NCI-H1436 (cell line): Measurements from ENCODE around the gene MRPL9.
"Not testable (repeated sequence)": the region's sequence is repeated elsewhere in the genome, so short reads cannot be mapped to it uniquely, and the experiment has no call there.

Source experiments
- DNase-seq: peaks from one replicate; lab custom pipeline; 2025; lab: John Stamatoyannopoulos, UW

MRPL9 gene

DNA sequence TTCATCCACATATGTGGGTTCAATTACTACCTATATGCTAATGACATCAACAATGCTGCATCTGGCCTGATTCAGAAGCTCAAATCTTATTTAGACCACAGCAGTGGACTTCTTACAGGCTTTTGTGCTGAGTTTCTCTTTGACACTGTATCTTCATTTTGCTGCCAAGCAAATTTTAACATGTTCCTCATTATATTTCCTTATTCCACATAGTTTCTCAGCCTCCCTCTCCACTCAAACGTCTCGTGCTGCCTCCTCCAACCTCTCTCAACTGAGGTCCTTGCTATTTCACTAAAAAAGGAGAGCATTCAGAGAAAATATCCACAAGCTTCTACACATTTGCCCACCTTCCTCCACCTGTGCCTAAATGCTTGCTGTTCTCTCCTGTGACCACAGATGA, 20.5 kb upstream of the MRPL9 start:
- DNase-seq: no peak

DNA sequence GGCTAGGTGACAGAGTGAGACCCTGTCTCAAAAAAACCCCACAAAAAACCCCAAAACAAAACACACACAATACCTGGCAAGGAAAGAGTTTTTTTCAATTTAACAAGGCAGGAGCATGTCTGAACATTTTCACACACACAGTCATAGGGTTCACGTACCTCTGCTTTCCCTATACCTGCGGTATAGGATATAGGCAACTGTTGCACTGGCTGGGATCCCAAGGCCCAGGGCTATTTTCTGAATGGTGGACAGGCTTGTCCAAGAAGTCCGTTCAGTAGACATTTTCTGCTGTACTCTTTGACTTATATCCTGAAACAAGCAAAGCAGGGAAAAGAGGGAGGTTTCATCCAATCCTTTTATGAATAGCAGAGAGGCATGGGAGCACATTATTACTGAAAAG, 19.4 kb upstream of the MRPL9 start:
- DNase-seq: no peak

DNA sequence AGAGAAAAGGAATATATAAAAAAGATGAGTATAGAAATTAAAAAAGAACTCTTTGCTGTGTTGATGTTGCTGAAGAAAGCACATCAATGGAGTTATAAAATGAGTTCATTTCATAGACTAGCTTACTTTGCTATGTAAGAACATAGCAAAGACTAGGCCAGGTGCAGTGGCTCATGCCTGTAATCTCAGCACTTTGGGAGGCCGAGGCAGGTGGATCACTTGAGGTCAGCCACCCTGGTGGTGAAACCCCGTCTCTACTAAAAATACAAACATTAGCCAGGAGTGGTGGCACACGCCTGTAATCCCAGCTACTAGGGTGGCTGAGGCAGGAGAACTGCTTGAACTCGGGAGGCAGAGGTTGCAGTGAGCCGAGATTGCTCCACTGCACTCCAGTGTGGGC, 18.7 kb upstream of the MRPL9 start:
- not testable (repeated sequence) for DNase-seq

DNA sequence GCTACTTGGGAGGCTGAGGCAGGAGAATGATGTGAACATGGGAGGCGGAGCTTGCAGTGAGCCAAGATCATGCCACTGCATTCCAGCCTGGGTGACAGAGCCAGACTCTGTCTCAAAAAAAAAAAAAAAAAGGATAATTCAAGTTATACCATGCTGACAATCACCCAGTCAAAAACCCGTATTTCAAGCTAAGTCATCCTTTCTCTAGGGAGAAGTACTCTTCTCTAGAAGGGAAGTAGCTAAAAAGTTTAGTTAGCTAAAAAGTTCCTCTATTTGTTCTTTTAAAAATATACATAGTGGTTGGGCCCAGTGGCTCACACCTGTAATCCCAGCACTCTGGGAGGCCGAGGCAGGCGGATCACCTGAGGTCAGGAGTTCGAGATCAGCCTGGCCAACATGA, 17.4 kb upstream of the MRPL9 start:
- not testable (repeated sequence) for DNase-seq

DNA sequence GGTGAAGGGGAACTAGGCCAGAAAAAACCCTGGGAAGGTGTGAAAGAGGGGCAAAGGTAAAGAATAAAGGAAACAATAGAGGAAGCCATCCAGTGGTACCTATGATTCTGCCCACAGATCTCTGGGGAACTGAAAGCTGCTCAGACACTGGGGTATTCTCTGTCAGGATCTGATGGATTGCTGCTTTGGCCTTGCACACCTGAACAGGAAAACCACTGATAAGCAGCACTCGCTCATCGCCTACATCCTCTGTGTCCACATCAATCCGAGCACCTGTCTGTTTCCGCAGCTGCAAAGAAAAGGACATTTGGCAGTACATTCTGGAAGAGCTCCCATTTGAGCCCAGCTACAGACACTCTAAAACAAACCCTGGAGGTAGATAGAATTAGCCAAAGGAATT, 16.6 kb upstream of the MRPL9 start:
- no peak for DNase-seq

DNA sequence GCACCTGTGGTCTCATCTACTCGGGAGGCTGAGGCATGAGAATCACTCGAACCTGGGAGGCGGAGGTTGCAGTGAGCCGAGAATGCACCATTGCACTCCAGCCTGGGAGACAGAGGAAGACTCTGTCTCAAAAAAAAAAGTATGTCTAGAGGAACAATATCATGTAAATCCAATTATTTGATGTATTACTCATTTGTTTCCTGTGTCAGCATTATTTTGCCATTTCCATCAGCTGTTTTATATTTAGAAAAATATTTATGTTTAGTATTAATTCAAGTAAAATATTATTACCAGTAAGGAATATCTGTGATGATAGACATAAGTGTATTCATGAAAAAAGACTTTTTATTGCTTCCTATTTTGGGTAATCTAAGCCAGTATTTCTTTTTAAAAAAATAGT, 14.0 kb upstream of the MRPL9 start:
- no peak for DNase-seq

DNA sequence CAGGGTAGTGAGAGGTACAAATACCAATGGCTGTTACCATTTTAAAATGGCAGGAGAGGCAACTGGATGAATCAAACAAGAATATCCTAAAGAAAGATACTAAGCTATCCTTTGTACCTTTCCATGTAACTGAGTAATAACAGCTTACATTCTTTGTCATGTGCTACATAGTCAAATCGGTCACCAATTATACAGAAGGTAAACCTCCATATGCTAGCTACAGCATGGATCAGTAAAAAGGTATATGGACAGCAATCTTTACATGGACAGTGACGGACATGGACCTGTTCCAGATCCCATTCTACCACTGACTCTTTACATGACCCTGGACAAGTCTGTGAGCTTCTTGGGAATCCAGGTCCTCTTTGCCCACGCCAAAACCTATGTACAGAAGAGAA, 13.4 kb upstream of the MRPL9 start:
- no peak for DNase-seq

DNA sequence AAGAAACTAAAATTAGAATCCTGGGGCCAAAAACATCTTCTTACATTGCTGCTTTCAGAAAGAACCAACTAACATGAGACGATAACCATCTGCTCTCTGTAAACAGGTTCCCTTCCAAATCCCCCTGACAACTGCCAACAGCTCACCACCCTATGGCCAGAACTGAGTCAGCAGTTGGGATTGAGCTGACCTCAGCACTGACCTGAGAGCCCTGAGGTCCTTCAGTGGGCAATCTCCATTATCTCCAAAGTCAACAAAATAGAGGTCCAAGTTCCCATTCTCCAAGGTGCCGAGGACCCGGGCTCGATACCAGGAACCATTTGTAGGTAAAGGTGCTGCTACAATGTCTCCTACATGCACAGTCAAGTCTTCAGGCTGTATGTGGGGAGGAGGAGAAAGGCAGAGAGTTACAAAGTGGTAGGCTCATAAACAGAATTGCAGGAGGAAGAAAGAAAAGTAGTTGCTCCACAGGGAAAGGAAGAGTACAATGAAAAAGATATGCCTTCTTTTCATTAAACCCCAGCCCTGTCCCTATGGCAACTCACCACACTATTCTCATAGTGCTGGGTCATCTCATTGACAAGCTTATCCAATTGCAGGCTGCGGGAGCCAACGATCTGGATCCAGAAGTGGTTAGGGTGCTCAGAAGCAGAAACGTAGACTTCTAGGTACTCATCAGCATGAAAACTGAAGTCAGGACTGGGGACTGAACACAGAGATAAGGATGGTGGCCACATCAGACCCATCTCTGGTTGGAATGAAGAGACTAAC, 12.8 kb upstream of the MRPL9 start:
- DNase-seq: no peak

DNA sequence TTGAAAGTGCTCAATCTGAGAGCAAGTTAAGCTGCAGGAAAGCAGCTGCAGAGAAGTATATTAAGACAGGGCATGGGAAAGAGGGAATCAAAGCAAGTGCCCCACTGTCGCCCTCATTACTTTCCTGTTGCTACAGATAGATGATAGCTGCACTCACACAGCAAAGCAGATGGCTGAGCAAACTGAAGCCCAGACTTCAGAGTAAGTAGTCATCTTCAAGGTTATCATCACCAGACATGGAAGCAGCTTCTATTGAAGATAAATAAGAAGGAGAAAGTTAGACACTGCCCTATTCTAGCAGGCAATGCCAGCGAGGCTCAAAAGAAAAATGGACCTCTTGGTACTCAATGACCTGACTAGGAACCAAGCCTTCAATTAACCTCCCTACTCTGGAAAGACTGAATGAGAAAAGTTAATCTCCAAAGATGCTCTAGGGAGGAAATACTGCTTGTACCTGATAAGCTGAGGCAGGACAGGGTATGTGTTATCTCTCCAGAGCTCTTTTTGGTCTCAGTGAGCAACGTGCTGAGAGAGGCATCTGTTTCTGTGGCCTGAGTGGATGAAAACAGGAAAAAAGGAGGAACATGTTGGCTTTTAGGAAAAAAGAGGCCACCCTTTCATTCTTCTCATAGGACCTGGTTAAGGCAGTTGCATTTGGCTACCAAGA, 11.1 kb upstream of the MRPL9 start:
- no peak for DNase-seq

DNA sequence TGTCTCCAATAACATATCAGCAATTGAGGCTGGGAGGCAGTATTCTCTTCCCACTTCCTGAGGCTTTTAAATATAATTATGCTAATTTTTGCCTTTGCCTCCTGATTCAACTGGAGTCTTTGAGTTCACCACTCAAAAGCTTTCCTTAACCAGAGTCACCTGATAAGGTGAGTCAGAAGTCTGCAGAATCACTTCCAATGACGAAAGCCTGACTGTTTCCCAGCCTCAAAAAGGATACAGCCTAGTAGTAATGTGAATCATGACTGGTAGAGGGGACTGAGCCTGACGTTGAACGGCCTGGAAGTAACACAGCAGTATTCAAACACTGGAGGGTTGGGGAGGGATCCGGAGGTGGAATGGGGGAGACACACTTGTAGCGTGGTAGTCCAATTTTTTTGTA, 10.4 kb upstream of the MRPL9 start:
- DNase-seq: no peak

DNA sequence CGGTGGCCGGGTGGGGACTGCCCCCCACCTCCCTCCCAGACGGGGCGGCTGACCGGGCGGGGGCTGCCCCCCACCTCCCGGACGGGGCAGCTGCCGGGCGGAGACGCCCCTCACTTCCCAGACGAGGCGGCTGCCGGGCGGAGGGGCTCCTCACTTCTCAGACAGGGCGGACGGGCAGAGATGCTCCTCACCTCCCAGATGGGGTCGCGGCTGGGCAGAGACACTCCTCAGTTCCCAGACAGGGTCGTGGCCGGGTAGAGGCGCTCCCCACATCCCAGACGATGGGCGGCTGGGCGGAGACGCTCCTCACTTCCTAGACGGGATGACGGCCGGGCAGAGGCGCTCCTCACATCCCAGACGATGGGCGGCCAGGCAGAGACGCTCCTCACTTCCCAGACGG, 6.0 kb upstream of the MRPL9 start:
- DNase-seq: not testable (repeated sequence)

DNA sequence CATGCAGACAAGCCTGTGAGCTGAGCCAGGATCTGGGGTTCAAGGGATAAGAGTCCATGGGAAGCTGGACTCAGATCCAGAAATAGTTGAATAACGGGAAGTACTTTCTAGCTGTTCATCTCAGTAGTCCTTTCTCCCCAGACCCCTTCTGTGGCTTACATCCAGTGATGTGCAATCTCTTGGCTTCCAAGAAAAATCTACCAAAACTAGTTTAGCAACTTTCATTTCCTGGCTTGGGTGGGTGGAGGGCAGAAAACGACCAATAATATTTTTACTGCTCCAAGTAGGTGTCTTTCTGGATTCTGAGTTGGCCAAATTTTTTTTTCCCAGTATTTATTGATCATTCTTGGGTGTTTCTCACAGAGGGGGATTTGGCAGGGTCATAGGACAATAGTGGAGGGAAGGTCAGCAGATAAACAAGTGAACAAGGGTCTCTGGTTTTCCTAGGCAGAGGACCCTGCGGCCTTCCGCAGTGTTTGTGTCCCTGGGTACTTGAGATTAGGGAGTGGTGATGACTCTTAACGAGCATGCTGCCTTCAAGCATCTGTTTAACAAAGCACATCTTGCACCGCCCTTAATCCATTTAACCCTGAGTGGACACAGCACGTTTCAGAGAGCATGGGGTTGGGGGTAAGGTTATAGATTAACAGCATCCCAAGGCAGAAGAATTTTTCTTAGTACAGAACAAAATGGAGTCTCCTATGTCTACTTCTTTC, 5.2 kb upstream of the MRPL9 start:
- DNase-seq: not testable (repeated sequence)

DNA sequence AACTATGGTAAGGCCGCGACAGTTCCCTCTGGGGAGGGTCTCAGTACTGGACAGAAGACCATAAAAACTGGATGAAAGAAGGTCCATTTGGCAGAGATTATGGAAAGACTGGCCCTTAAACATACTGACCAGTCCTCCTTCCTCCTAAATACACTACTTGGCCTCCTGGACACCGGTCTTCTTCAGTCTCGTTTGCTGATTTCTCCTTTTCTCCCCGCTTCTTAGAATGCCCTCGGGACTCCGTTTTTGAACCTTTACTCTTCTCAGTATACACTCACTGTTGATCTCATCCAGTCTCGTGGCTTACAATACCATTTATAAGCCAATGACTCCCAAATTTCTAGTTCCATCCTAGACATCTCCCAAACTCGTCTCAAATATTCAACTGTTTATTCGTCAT, 694 bp upstream of the MRPL9 start:
- no peak for DNase-seq

DNA sequence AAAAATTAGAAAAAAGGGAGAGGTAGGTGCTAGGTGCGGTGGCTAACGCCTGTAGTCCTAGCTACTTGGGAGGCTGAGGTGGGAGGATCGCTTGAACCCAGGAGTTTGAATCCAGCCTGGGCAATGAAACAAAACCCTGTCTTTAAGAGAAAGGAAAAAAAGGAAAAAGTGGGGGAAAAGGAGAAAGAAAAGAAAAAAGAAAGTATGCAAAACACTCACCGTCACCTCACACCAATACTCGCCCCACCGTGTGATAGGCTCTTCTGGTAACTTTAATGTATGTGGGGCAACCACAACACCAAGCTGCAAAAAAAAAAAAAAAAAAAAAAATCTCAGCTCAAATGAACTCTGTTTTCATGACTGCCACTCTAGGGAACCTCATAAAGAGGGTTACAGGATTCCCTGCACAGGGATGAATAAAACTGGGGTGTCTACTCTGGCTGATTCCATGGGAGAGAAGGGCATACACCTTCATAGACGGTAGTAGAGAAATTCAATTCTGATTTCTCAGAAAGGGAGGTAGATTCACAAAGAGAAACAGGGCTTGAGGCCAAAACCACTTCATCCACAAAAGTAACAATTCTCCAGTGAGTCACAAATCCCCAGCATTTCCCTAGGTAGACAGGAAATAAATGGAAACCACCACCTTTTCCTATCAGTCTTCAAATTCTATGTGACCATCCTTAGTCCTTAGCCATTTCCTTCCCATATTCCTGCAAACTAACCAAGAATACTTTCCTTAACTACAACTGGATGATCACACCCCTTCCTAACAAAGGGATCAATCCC, 2.5 kb downstream of the MRPL9 start:
- no peak for DNase-seq

DNA sequence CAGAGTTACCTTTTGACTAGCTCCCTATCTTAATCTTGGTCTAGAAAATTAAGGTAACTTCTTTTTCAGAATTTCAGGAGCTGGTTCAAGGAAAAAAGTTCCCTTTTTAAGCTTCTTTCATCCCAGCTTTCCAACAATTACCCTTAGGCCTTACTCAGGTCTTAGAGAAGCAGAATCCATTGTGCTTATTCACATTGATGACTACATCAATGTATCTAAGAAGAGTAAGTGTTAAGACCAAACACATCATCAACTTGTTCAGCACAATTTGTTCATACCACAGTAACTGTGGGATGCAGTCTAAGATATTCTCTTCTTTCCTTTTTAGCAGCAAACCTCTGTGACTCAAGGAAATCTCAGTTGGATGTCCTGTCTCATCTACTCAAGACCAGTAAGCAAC, 4.1 kb downstream of the MRPL9 start:
- DNase-seq: no peak

DNA sequence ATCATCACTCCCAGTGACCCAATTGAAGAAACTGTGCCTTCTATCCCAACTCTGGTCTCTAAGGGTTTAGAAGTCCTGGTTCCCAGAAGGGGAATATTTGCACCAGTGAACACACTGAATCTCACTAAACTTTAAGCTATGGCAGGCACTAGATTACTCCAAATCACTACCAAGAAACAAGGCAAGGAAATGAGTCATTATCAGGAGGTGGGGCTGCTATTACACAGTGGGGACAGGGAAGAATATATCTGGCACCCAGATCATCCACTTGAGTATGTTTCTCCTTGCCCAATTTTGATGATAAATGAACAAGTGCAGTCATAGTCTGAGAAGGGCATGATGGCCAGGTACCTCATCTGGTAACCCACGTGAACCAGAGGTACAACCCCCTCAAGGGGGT, 7.0 kb downstream of the MRPL9 start:
- DNase-seq: no peak

DNA sequence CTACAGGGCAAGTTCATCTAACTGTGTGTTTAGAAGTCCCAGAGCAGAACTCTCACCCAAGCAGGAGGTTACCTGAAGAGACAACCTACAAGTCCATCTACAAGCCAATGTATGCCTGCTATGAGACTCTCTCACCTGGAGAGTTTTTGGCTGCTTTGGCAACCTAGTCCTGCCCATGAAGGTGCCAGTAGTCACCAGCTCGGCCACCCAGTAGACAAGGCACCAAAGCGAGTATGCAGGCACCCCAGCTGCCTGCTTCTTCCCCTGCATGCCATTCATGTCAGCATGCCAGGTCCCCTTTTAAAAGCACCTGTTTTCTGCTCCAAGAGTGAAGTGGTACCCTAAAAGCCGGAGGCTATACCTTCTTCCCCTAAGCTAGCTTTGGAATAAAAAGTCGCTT, 21.8 kb downstream of the MRPL9 start:
- no peak for DNase-seq

DNA sequence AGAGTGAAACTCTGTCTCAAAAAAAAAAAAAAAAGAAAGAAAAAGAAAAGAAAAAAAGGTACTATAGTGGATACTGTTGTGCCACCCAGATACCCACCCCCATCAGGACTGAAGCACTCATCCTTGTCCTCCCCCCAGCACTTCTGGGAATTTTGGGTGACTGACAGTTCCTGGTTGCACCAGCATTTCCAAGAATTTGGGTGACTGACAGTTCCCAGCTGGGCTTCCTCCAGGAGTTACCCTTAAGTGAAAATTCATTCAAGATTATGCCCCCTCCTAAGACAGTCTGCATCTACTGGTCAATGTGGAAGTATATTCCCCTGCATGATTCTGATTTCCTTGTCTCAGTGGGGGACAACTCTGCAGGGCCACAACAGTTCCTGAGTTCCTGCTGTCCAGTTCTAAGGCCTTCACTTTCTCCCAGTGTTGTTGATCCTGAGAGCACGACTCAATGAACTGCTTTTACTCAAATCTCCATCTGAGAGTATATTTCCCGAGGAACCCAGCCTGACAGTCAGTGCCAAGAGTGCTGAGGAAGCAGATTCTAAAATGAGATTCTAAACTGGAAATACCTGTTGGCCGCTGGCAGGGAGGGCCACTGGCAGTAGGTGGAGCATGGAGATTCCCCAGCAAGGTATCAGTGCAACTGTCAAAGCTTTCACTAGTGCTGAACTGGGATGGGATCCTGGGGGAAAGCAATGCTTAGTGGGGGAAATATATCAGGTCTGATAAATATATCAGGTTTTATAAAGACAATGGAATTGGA, 23.5 kb downstream of the MRPL9 start:
- no peak for DNase-seq

DNA sequence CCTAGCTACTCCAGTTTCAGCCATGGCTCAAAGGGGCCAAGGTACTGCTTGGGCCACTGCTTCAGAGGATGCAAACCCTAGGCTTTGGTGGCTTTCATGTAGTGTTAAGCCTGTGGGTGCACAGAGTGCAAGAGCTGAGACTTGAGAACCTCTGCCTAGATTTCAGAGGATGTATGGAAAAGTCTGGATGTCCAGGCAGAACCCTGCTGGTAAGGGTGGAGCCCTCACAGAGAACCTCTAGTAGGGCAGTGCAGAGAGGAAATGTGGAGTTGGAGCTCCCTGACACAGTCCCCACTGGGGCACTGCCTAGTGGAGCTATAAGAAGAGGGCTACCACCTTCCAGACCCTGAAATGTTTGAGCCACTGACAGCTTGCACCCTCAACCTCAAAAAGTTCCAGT, 25.8 kb downstream of the MRPL9 start:
- no peak for DNase-seq

DNA sequence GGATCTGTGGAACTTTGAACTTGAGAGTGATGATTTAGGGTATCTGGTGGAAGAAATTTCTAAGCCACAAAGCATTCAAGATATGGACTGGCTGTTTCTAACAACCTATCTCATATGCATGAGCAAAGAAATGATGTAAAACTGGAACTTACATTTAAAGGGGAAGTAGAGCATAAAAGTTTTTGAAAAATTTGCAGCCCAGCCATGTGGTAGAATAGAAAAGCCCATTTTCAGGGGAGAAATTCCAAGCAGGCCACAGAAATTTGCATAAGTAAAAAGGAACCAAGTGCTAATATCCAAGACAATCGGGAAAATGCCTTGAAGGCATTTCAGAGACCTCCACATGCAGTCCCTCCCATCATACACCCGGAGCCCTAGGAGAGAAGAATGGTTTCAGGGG, 26.3 kb downstream of the MRPL9 start:
- DNase-seq: no peak

DNA sequence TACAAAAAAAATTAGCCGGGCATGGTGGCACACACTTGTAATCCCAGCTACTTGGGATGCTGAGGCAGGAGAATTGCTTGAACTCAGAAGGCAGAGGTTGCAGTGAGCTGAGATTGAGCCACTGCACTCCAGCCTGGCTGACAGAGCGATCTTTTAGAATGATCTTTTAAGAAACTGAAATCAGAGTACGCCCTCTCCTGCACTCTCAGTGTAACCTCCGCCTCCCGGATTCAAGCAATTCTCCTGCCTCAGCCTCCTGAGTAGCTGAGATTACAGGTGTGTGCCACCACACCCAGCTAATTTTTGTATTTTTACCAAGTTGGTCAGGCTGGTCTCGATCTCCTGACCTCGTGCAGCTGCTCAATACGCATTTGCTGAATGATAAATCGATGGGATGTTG, 29.3 kb downstream of the MRPL9 start:
- DNase-seq: not testable (repeated sequence)

DNA sequence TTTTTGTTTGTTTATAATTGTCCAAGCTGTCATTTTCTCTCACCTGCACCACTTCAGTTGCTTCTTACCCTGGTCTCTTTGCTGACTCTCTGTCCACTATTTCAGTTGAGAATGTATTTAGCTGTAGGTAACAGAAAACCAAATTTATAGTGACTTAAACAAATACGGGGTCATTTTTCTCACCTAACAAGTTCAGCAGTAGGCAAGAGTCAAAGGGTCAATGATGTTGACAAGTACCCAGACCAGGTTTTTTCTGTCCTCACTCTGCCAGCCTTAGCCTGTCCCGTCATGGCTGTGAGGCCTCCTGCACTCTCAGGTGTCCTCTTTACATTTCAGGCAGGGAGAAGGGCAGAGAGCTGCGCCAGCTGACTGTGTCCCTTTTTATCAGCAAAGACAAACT, 30.2 kb downstream of the MRPL9 start:
- DNase-seq: no peak
